ENCODE results near the gene ALDH3A1. TPM values are rescaled to one million over a fixed set of nuclear protein-coding genes. Genes with fewer than 3 reads are reported as not detected.

ALDH3A1 gene
- total and polyA plus RNA-seq, 9 of the 15 experiments (the other 6 are each of a cell fraction or from before 2014, with no cell fraction given), result not detected

DNA sequence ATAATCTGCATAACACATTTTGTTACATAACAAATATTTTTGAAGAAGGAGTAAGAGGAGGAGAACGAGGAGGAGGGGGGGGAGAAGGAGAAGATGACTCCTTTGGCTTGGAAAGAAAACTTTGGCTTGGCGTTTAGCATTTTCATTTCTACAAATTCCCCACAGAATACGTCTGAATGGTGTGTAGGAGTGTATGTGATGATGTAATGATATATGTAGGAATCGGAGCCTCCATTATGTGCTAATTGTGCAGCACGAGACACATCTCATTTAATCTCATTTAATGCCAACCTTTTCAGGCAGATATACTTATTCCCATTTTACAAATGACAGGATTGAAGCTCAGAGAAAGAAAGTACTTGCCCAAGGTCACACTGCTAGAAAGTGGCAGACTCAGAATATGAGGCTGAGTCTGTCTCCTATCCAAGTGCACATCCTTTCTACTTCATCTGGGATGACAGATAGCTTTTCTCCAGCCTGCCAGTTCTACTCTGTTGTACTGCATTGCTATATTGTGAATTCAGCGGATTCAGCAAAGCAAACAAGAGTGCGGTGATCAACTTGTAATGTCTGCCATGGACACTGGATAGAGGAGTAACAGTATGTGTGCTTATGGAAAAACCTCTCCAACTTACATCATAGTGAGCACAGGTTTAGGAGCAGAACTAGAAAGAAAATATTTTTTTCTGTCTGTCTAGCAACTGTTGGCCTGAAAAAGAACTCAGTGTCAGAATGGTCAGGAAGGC, 21.3 kb downstream of the ALDH3A1 start (continued):
- TF ChIP-seq, protein P1, sequence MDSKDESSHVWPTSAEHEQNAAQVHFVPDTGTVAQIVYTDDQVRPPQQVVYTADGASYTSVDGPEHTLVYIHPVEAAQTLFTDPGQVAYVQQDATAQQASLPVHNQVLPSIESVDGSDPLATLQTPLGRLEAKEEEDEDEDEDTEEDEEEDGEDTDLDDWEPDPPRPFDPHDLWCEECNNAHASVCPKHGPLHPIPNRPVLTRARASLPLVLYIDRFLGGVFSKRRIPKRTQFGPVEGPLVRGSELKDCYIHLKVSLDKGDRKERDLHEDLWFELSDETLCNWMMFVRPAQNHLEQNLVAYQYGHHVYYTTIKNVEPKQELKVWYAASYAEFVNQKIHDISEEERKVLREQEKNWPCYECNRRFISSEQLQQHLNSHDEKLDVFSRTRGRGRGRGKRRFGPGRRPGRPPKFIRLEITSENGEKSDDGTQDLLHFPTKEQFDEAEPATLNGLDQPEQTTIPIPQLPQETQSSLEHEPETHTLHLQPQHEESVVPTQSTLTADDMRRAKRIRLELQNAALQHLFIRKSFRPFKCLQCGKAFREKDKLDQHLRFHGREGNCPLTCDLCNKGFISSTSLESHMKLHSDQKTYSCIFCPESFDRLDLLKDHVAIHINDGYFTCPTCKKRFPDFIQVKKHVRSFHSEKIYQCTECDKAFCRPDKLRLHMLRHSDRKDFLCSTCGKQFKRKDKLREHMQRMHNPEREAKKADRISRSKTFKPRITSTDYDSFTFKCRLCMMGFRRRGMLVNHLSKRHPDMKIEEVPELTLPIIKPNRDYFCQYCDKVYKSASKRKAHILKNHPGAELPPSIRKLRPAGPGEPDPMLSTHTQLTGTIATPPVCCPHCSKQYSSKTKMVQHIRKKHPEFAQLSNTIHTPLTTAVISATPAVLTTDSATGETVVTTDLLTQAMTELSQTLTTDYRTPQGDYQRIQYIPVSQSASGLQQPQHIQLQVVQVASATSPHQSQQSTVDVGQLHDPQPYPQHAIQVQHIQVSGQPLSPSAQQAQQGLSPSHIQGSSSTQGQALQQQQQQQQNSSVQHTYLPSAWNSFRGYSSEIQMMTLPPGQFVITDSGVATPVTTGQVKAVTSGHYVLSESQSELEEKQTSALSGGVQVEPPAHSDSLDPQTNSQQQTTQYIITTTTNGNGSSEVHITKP (IDR thresholded peaks at IDR 0.05; ENCODE audit: partially characterized antibody), result no peak
- TF ChIP-seq BACH1 (tag; IDR thresholded peaks at IDR 0.05), result no peak
- no peak for TF ChIP-seq SAP30 (IDR thresholded peaks at IDR 0.05; ENCODE audit: borderline replicate concordance, insufficient read depth, low read depth, low read length, poor library complexity, severe bottlenecking)
- peak; percentile 83 for TF ChIP-seq ZNF23 (CRISPR knock-in tag; IDR thresholded peaks at IDR 0.05)
- no peak for TF ChIP-seq MXI1 (IDR thresholded peaks at IDR 0.05; ENCODE audit: low read depth, low read length)

DNA sequence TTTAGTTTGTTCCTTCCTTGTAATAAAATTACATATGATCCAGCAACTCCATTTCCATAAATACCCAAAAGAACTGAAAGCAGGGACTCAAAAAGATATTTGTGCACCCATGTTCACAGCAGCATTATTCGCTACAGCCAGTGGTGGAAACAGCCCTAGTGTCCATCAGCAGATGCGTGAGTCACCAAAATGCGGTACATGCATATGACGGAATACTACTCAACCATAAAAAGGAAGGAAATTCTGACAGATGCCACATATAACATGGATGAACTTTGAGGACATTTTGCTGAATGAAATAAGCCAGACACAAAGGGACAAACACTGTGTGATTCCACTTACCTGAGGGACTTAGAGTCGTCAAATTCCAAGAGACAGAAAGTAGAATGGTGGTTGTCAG, 22.6 kb downstream of the ALDH3A1 start:
- no peaks in the 10 kb centered on the region for H3K79me2 ChIP-seq (ENCODE audit: control insufficient read depth, insufficient read depth, low read length)
- TF ChIP-seq U2AF2 (optimal IDR thresholded peaks at IDR 0.05; ENCODE audit: low read depth, low read length) (no peak), TRIM28 (IDR thresholded peaks at IDR 0.05) (no peak), ZNF133 (CRISPR knock-in tag; IDR thresholded peaks at IDR 0.05) (no peak)
- peaks cover 0 to 4% of the 10 kb centered on the region in 2 experiments; a peak in 2 of 5 replicates for H3K4me1 ChIP-seq (replicated peaks in 1 of 2; ENCODE audit: control insufficient read depth in 2 of 2, insufficient read depth in 2 of 2, low read length in 2 of 2)
- H4K20me1 ChIP-seq (replicated peaks; ENCODE audit: control insufficient read depth, insufficient read depth, low read length), result no peaks in the 10 kb centered on the region
- no peak overlapping the region for H3K4me2 ChIP-seq (ENCODE audit: insufficient read depth, low read length)
- CTCF ChIA-PET (ENCODE audit: low intra/inter-chr PET ratio), result no interaction called here
- no peak overlapping the region for H2AFZ ChIP-seq (ENCODE audit: low read depth, low read length)
- FAIRE-seq (no peak), DNase-seq (ENCODE audit: extremely low read depth in 1 of 4, low spot score in 3 of 4) (no peak), ATAC-seq (no peak)
- H3K9ac ChIP-seq (ENCODE audit: insufficient read depth in 1 of 2, low read depth in 2 of 2, low read length in 2 of 2), result no peak overlapping the region
- H3K27ac ChIP-seq (ENCODE audit: extremely low read depth, low read depth, low read length), result no peak overlapping the region
- H3K9me1 ChIP-seq (ENCODE audit: control insufficient read depth, insufficient read depth, low read length), result no peaks in the 10 kb centered on the region
- peaks cover 0 to 20% of the 10 kb centered on the region in 2 experiments; a peak in 2 of 5 replicates for H3K27me3 ChIP-seq (ENCODE audit: control insufficient read depth in 2 of 2, insufficient read depth in 2 of 2, low read length in 2 of 2)
- BruUV-seq (replicated peaks), result no TSS peak
- POLR2A ChIA-PET, result no interaction called here
- no peak overlapping the region for H3K4me3 ChIP-seq
- 0% methylated on average over 5 of the region's 5 CpGs for WGBS (ENCODE audit: insufficient coverage, low coverage, missing lambda C conversion rate)
- intact Hi-C loops (cut with micrococcal nuclease) (no loop called here), in situ Hi-C loops (cut with MboI) (no loop called here)
- H3K9me3 ChIP-seq (replicated peaks; ENCODE audit: control insufficient read depth, insufficient read depth, low read depth, low read length), result no peaks in the 10 kb centered on the region
- no peaks in the 10 kb centered on the region for H3K36me3 ChIP-seq (ENCODE audit: control insufficient read depth, insufficient read depth, low read length)

Measured in K562 (cell line).